Gastroesophageal sphincter (tissue), 3 donors: ENCODE data around the gene ZNF385B.

Source experiments
- CTCF ChIP-seq, 4 experiments: fragments of 200-600 bp in 2 of 4; fragments of 450-650 bp in 2 of 4; sonication (generic) in 1 of 4; IDR thresholded peaks; one replicate each; pipeline ENCODE4 v1.5.1; 2017 to 2019; ENCODE audit warnings: antibody characterized with exemption in 4 of 4, mild to moderate bottlenecking in 2 of 4, moderate library complexity in 2 of 4
- EP300 ChIP-seq: sonication (generic); formaldehyde crosslinking; IDR thresholded peaks from one replicate; pipeline ENCODE4 v1.6.1; 2017; ENCODE audit warnings: antibody characterized with exemption, mild to moderate bottlenecking
- POLR2A ChIP-seq, 2 donors: fragments of 450-650 bp; IDR thresholded peaks; one replicate each; pipeline ENCODE4 v1.6.1; 2017; ENCODE audit warnings: antibody characterized with exemption in 2 of 2, mild to moderate bottlenecking in 2 of 2, moderate library complexity in 1 of 2
- POLR2AphosphoS5 ChIP-seq: sonication (generic); formaldehyde crosslinking; IDR thresholded peaks from one replicate; pipeline ENCODE4 v1.6.1; 2017; ENCODE audit warnings: antibody characterized with exemption

DNA sequence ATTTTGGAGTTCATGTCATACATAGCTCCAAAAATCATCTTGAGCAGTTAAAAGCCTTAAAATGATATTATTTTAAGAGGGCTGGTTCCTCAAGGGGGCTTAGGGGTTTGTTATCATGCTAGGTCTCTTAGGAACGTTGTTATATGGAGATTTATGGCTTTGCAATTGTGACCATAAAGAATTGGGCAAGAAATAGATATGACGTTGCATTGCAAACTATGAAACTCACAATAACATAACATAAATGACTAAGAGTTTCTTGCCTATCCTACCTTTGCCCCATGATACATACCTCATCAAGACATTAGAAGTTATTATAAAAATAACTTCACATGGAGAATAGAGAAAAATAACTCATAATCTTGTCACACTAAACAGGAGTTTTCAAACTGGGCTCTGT is 390.4 kb downstream of the ZNF385B start:
- no peak for TF ChIP-seq CTCF (IDR thresholded peaks at IDR 0.05)
- TF ChIP-seq POLR2AphosphoS5: no peak
- TF ChIP-seq POLR2A (IDR thresholded peaks at IDR 0.05): no peak
- no peak for TF ChIP-seq EP300
